ENCODE data around the gene EGFR.

GRCh38 chr7:55033236-55033846 is 14.5 kb downstream of the EGFR start:
- TF ChIP-seq CTCF (IDR thresholded peaks at IDR 0.05) (no peak), POLR2AphosphoS5 (IDR thresholded peaks at IDR 0.05) (no peak)

Measured in prostate gland (tissue), 2 donors.